22Rv1 (cell line): ENCODE measurements around the gene HNRNPU.

Experiments used
- CTCF ChIP-seq: fragments of 450-650 bp; IDR thresholded peaks from 2 replicates; pipeline ENCODE4 v1.5.1; 2017; ENCODE audit warnings: mild to moderate bottlenecking
- ZFX ChIP-seq: fragments of 450-650 bp; IDR thresholded peaks from 2 replicates; pipeline ENCODE4 v1.6.1; 2017; ENCODE audit warnings: antibody characterized with exemption, borderline replicate concordance

GRCh38 chr1:244801246-244801645, 63.1 kb downstream of the HNRNPU start:
- TF ChIP-seq CTCF (peak; percentile 90), ZFX (no peak)
